HepG2 (cell line): ENCODE results near the gene PRKCE.

ENCODE experiments used
- CHD4 ChIP-seq: fragments of 200-600 bp; sonication (generic); IDR thresholded peaks from 2 replicates; pipeline ENCODE4 v1.7.0; 2017; ENCODE audit warnings: mild to moderate bottlenecking, low read length, borderline replicate concordance
- ZNF232 ChIP-seq: sonication (generic); formaldehyde crosslinking; IDR thresholded peaks from 2 replicates; pipeline ENCODE4 v1.4.0; 2020; ENCODE audit warnings: missing genetic modification reagents, borderline replicate concordance
- TF ChIP-seq, protein P1 (sequence below): sonication (generic); formaldehyde crosslinking; IDR thresholded peaks from 2 replicates; pipeline ENCODE4 v1.4.0; 2020; ENCODE audit warnings: missing genetic modification reagents
- TF ChIP-seq, protein P2 (sequence below): sonication (generic); formaldehyde crosslinking; IDR thresholded peaks from 2 replicates; pipeline ENCODE4 v1.5.0; 2020; ENCODE audit warnings: mild to moderate bottlenecking, missing genetic modification reagents, moderate library complexity
- TF ChIP-seq, protein P3 (sequence below): sonication (generic); formaldehyde crosslinking; IDR thresholded peaks from 2 replicates; pipeline ENCODE4 v1.4.0; 2020; ENCODE audit warnings: missing genetic modification reagents
- TF ChIP-seq, protein P4 (sequence below): IDR thresholded peaks from 2 replicates; pipeline ENCODE4 v1.6.1; 2012; ENCODE audit warnings: inconsistent platforms

DNA sequence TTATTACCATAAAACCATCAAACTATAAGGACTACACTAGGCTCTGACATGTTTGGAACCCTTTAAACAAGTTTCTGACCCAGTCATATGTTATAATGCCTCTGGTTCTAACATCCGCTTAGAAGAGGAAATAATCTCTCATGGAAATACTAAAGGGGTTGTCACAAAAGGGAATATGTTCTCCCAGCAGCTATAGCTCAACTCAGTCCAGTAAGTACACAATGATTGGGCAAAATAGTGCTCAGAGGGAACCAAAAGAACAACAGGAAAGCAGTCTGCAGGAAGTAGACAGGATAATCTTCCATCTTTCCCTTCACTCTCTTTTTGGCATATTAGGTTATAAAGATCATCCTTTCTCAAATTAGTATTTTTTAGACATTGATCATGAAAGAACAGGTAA lies 44.7 kb upstream of the PRKCE start:
- TF ChIP-seq, protein P1, sequence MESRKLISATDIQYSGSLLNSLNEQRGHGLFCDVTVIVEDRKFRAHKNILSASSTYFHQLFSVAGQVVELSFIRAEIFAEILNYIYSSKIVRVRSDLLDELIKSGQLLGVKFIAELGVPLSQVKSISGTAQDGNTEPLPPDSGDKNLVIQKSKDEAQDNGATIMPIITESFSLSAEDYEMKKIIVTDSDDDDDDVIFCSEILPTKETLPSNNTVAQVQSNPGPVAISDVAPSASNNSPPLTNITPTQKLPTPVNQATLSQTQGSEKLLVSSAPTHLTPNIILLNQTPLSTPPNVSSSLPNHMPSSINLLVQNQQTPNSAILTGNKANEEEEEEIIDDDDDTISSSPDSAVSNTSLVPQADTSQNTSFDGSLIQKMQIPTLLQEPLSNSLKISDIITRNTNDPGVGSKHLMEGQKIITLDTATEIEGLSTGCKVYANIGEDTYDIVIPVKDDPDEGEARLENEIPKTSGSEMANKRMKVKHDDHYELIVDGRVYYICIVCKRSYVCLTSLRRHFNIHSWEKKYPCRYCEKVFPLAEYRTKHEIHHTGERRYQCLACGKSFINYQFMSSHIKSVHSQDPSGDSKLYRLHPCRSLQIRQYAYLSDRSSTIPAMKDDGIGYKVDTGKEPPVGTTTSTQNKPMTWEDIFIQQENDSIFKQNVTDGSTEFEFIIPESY: no peak
- TF ChIP-seq, protein P2, sequence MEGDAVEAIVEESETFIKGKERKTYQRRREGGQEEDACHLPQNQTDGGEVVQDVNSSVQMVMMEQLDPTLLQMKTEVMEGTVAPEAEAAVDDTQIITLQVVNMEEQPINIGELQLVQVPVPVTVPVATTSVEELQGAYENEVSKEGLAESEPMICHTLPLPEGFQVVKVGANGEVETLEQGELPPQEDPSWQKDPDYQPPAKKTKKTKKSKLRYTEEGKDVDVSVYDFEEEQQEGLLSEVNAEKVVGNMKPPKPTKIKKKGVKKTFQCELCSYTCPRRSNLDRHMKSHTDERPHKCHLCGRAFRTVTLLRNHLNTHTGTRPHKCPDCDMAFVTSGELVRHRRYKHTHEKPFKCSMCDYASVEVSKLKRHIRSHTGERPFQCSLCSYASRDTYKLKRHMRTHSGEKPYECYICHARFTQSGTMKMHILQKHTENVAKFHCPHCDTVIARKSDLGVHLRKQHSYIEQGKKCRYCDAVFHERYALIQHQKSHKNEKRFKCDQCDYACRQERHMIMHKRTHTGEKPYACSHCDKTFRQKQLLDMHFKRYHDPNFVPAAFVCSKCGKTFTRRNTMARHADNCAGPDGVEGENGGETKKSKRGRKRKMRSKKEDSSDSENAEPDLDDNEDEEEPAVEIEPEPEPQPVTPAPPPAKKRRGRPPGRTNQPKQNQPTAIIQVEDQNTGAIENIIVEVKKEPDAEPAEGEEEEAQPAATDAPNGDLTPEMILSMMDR (CRISPR knock-in tag): no peak
- TF ChIP-seq, protein P3, sequence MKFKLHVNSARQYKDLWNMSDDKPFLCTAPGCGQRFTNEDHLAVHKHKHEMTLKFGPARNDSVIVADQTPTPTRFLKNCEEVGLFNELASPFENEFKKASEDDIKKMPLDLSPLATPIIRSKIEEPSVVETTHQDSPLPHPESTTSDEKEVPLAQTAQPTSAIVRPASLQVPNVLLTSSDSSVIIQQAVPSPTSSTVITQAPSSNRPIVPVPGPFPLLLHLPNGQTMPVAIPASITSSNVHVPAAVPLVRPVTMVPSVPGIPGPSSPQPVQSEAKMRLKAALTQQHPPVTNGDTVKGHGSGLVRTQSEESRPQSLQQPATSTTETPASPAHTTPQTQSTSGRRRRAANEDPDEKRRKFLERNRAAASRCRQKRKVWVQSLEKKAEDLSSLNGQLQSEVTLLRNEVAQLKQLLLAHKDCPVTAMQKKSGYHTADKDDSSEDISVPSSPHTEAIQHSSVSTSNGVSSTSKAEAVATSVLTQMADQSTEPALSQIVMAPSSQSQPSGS (CRISPR knock-in tag): no peak
- TF ChIP-seq ZNF232 (CRISPR knock-in tag) (no peak), CHD4 (no peak)
- TF ChIP-seq, protein P4, sequence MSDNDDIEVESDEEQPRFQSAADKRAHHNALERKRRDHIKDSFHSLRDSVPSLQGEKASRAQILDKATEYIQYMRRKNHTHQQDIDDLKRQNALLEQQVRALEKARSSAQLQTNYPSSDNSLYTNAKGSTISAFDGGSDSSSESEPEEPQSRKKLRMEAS: no peak
